CD4-positive, alpha-beta memory T cell (primary cell): ENCODE measurements around the gene HILPDA. TPM values are rescaled to one million over a fixed set of nuclear protein-coding genes. Genes with fewer than 3 reads are reported as not detected.

Source experiments
- CTCF ChIA-PET: fragments of 350-600 bp; sonication (Branson Sonifier 250); formaldehyde crosslinking; loops from one replicate; lab custom pipeline; 2021; ENCODE audit warnings: inconsistent platforms; ENCODE audit not compliant: partially characterized antibody; lab: Charles Lee
- POLR2A ChIA-PET: fragments of 350-600 bp; sonication (Branson Sonifier 250); formaldehyde crosslinking; loops from one replicate; lab custom pipeline; 2021; ENCODE audit not compliant: partially characterized antibody; lab: Charles Lee
- DNase-seq, 5 donors: peaks; one replicate each; pipeline versions ENCODE4 v3.0.0 to v3.0.0-alpha.2; 2020 to 2022; ENCODE audit warnings: mixed read lengths in 1 of 5
- H3K27ac ChIP-seq: one replicate; pipeline ENCODE4 v1.7.0; 2013; ENCODE audit warnings: low read depth, low read length
- H3K27me3 ChIP-seq: 2 replicates; pipeline ENCODE4 v1.7.0; 2013; ENCODE audit warnings: mild to moderate bottlenecking, low read length, moderate library complexity; ENCODE audit not compliant: insufficient read depth
- H3K36me3 ChIP-seq: 2 replicates; pipeline ENCODE4 v1.7.0; 2013; ENCODE audit warnings: mild to moderate bottlenecking, low read length, moderate library complexity; ENCODE audit not compliant: insufficient read depth
- H3K4me1 ChIP-seq: 2 replicates; pipeline ENCODE4 v1.7.0; 2013; ENCODE audit warnings: mild to moderate bottlenecking, low read length, moderate library complexity; ENCODE audit not compliant: insufficient read depth
- H3K4me3 ChIP-seq, 2 donors: one replicate each; pipeline ENCODE4 v1.7.0; 2013; ENCODE audit warnings: low read length in 2 of 2, mild to moderate bottlenecking in 1 of 2
- H3K9me3 ChIP-seq, 2 donors: one replicate each; pipeline ENCODE4 v1.7.0; 2013; ENCODE audit warnings: low read length in 2 of 2, control low read depth in 1 of 2; ENCODE audit not compliant: control insufficient read depth in 1 of 2
- H3K27ac Mint-ChIP-seq, 7 donors: one replicate each; pipeline ENCODE4 v1.8.0; 2020 to 2021; ENCODE audit warnings: mixed read lengths in 7 of 7, mild to moderate bottlenecking in 6 of 7, inconsistent platforms in 3 of 7, moderate library complexity in 3 of 7
- H3K27me3 Mint-ChIP-seq, 2 donors: one replicate each; pipeline ENCODE4 v1.8.0; 2020 to 2021; ENCODE audit warnings: mixed read lengths in 2 of 2
- H3K36me3 Mint-ChIP-seq, 2 donors: one replicate each; pipeline ENCODE4 v1.8.0; 2020 to 2021; ENCODE audit warnings: mixed read lengths in 2 of 2, inconsistent platforms in 1 of 2, mild to moderate bottlenecking in 1 of 2
- H3K4me1 Mint-ChIP-seq, 4 donors: one replicate each; pipeline ENCODE4 v1.8.0; 2020 to 2021; ENCODE audit warnings: mixed read lengths in 4 of 4, mild to moderate bottlenecking in 1 of 4
- H3K4me3 Mint-ChIP-seq, 8 donors: one replicate each; pipeline ENCODE4 v1.8.0; 2020 to 2021; ENCODE audit warnings: mixed read lengths in 8 of 8, mild to moderate bottlenecking in 7 of 8, moderate library complexity in 6 of 8, inconsistent platforms in 3 of 8
- H3K9me3 Mint-ChIP-seq, 8 donors: one replicate each; pipeline ENCODE4 v1.8.0; 2020 to 2021; ENCODE audit warnings: mixed read lengths in 8 of 8, mild to moderate bottlenecking in 5 of 8, inconsistent platforms in 3 of 8, moderate library complexity in 1 of 8
- intact Hi-C: fragments of 100-400 bp; cut with micrococcal nuclease; formaldehyde crosslinking; loops from one replicate; pipeline ENCODE4 v1.15.1; 2023
- polyA plus RNA-seq, 2 donors: library from polyadenylated mRNA; unstranded; fragments of 300-500 nt; fragmentation: Illumina TruSeq; gene quantifications; one replicate each; pipeline ENCODE4 v1.2.3, GENCODE V29; 2021
- total RNA-seq, 2 experiments: library from RNA; stranded (reverse); gene quantifications; one replicate each; pipeline ENCODE4 v1.2.3, GENCODE V29; 2021

Gene HILPDA
- total and polyA plus RNA-seq, 4 experiments from 2014 or later: 2.4 to 4.5 (median 3.6) TPM

DNA sequence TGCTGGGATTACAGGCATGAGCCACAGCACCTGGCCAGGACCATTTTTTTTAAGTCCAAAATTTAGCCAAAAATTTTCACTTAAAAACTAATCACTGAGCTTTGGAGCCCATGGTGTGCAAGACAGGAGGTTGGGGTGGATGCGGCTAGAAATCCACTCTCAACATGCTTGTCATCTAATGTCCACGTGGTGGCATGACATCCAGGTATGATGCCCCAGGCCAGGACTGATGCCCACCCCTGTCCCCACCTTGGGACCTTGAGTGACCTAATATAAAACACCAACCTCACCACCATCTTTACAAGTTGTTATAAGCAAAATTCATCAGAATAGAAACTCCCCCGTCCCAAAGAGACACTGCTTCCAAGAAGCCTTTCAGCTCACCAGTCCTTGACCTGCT lies 25.5 kb upstream of the HILPDA start:
- ChIA-PET CTCF (interaction anchor here (1.0 to 10.7 kb wide), 4 partner anchors 12 to 31 kb away, joined by 3 to 475 read pairs (median 304); partner anchors contain the start of genes HILPDA and IMPDH1), POLR2A (no interaction called here)
- H3K36me3 ChIP-seq: no peaks in the 10 kb centered on the region
- H3K27me3 ChIP-seq: no peaks in the 10 kb centered on the region
- no peaks in the 10 kb centered on the region for H3K4me1 Mint-ChIP-seq
- H3K27me3 Mint-ChIP-seq: peaks cover 9 to 12% of the 10 kb centered on the region in 2 donors
- H3K4me3 Mint-ChIP-seq: no peak overlapping the region
- H3K4me3 ChIP-seq: no peak overlapping the region
- H3K9me3 Mint-ChIP-seq: no peaks in the 10 kb centered on the region
- no peak overlapping the region for H3K27ac ChIP-seq
- no peaks in the 10 kb centered on the region for H3K36me3 Mint-ChIP-seq
- no peaks in the 10 kb centered on the region for H3K9me3 ChIP-seq
- DNase-seq: no peak
- H3K27ac Mint-ChIP-seq: no peak overlapping the region
- no peaks in the 10 kb centered on the region for H3K4me1 ChIP-seq
- intact Hi-C loops: no loop called here

DNA sequence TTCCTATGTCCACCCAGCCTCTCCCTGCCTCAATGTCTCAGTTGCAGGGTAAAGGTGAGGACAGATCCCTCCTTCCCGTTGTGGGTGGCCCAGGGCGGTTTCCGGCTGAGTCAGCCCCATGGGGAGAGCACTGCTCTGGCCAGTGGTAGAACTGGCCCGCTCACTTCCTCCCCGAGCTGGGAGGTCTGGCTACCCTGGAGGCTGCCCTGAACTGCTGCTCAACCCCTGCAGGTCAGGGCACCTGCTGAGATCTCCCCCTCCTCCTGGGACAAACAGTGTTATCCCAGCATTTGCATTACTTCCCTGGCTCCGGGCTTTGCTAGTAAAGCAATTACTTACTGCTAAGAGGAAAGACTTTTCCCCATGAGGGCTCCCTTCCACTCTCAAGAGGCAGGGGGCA lies 24.5 kb upstream of the HILPDA start:
- H3K36me3 ChIP-seq: no peaks in the 10 kb centered on the region
- Mint-ChIP-seq H3K4me3 (no peak overlapping the region), H3K36me3 (no peaks in the 10 kb centered on the region), H3K27me3 (peaks cover 10 to 12% of the 10 kb centered on the region in 2 donors), H3K27ac (no peak overlapping the region), H3K9me3 (no peaks in the 10 kb centered on the region), H3K4me1 (no peaks in the 10 kb centered on the region)
- DNase-seq: no peak
- H3K9me3 ChIP-seq: no peaks in the 10 kb centered on the region
- no peaks in the 10 kb centered on the region for H3K4me1 ChIP-seq
- intact Hi-C loops: no loop called here
- no peak overlapping the region for H3K4me3 ChIP-seq
- CTCF ChIA-PET: interaction anchor here (1.0 to 10.7 kb wide), 5 partner anchors 23 to 37 kb away, joined by 3 to 475 read pairs (median 138); partner anchors contain the start of genes HILPDA and IMPDH1
- POLR2A ChIA-PET: no interaction called here
- H3K27ac ChIP-seq: no peak overlapping the region
- H3K27me3 ChIP-seq: no peaks in the 10 kb centered on the region

DNA sequence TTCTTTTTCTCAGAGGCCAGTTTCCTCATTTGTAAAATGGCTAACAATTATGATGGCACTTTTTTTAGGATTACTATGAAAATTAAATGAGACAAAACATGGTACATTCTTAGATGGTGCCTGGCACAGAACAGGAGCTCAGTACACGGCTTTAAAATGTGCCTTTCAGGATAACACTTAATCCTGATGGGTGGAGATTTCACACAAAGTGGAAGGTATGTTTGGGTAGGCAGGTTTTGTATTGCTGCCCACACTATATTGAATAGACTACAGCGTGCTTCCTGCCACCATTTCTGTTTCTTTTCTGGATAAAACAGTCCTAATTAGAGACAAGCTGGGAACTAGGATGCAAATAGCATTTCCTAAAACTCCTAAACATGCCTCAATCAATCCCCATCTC lies 23.9 kb upstream of the HILPDA start:
- Mint-ChIP-seq H3K4me3 (no peak overlapping the region), H3K9me3 (no peaks in the 10 kb centered on the region), H3K27me3 (peaks cover 10 to 12% of the 10 kb centered on the region in 2 donors), H3K27ac (no peak overlapping the region), H3K36me3 (no peaks in the 10 kb centered on the region), H3K4me1 (no peaks in the 10 kb centered on the region)
- Histone ChIP-seq H3K4me3 (no peak overlapping the region), H3K36me3 (no peaks in the 10 kb centered on the region), H3K27me3 (no peaks in the 10 kb centered on the region), H3K27ac (no peak overlapping the region), H3K9me3 (no peaks in the 10 kb centered on the region), H3K4me1 (no peaks in the 10 kb centered on the region)
- ChIA-PET CTCF (interaction anchor here (1.0 to 10.7 kb wide), 8 partner anchors 16 to 84 kb away, joined by 3 to 469 read pairs (median 4); partner anchors contain the start of gene HILPDA), POLR2A (no interaction called here)
- DNase-seq: no peak
- intact Hi-C loops: no loop called here

DNA sequence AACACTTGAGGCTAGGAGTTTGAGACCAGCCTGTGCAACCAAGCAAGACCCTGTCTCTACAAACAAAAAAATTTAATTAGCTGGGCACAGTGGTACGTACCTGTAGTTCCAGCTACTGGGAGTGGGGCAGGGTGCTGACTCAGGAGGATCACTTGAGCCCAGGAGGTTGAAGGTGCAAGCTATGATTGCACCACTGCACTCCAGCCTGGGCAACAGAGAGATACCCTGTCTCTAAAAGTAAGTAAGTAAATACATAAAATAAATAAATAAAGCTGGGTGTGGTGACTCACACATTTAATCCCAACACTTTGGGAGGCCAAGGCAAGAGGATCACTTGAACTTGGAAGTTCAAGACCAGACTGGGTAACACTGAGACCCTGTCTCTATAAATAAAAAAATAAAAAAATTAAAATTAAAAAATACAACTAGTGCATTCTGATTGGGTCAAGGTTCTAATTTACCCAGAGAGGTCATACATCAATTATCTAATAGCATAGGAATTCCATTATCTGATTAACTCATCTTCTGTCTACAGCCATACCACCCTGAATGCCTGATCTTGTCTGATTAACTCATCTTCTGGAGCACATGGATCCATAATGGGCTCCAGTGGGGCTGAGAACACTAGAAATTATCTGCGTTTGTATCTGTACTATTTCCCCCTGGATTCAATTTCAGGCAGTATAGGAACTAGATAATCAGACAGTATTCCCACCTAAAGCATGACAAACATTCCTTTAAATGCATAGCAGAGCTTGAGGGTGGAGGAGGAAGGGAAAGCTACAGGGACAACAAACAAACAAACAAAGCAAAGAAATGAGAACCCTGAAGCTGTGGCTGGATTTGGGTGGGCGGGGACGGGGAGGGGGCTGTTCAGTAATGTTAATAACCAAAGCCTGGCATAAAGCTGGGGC lies 21.0 kb upstream of the HILPDA start:
- Histone ChIP-seq H3K4me1 (no peaks in the 10 kb centered on the region), H3K9me3 (no peaks in the 10 kb centered on the region), H3K27ac (no peak overlapping the region), H3K27me3 (no peaks in the 10 kb centered on the region), H3K4me3 (no peak overlapping the region), H3K36me3 (no peaks in the 10 kb centered on the region)
- H3K27ac Mint-ChIP-seq: no peak overlapping the region
- H3K9me3 Mint-ChIP-seq: no peaks in the 10 kb centered on the region
- intact Hi-C loops: no loop called here
- ChIA-PET POLR2A (no interaction called here), CTCF (interaction anchor here (1.1 to 3.9 kb wide), 4 partner anchors 9 to 40 kb away, joined by 3 to 36 read pairs (median 14); no protein-coding TSS in a partner anchor)
- no peak for DNase-seq
- no peaks in the 10 kb centered on the region for H3K36me3 Mint-ChIP-seq
- peaks cover 3 to 4% of the 10 kb centered on the region in 2 donors for H3K27me3 Mint-ChIP-seq
- H3K4me3 Mint-ChIP-seq: no peak overlapping the region
- H3K4me1 Mint-ChIP-seq: no peaks in the 10 kb centered on the region

DNA sequence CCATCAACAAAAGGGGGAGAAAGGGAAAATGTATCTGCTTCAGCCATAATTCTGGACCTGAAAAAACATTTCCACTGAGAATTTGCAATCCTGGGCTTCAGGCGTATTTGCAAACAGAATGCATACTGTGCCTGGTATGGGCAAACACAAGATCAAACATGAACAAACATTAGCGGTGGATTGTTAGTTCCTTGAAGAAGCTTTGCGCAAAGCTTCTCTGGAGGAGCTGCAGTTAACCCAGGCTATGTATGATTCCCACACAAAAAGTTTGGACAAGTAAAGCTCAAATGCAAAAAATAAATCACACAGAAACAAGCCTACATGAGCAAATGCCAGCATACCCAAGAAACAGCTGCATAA lies 20.4 kb upstream of the HILPDA start:
- H3K27ac Mint-ChIP-seq: no peak overlapping the region

DNA sequence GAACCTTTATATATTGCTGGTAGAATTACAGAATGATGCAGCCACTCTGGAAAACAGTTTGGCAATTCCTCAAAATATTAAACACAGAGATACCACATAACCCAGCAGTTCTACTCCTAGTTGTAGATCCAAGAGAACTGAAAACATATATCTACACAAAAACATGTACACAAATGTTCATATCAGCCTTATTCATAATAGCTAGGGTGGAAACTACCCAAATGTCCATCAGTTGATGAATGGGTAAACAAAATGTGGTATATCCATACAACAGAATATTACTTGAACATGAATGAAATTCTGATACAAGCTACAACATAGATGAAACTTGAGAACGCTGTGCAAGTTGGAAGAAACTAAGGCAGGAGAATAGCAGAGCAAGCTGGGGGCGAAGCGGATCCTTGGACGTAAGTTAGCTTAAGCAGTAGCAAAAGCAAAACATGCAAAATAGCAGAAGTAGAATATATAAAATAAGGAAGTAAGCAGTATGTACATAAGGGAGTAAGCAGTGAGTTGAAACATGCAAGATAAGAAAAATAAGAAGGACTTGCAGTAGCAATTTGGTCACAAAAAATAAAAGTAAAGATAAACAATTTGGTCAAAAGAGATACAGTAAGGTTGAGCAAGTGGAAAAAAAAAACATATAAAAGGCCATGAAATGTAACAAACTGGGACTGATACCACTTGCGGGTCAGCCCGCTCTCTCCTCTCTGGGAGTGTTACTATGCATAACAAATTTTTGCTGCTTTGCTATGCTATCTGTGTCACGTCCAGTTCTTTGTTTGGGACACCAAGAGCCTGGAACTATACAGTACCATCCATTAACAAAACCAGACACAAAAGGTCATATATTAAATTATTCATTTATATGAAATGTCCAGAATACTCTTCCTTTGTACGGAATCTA lies 18.0 kb upstream of the HILPDA start:
- DNase-seq: no peak
- CTCF ChIA-PET: interaction anchor here (1.7 kb wide), 1 partner anchor 22 kb away, joined by 6 read pairs; no protein-coding TSS in a partner anchor
- Histone ChIP-seq H3K4me1 (no peaks in the 10 kb centered on the region), H3K4me3 (no peak overlapping the region), H3K36me3 (no peaks in the 10 kb centered on the region), H3K27ac (no peak overlapping the region), H3K27me3 (no peaks in the 10 kb centered on the region), H3K9me3 (no peaks in the 10 kb centered on the region)
- intact Hi-C loops: no loop called here
- POLR2A ChIA-PET: no interaction called here
- Mint-ChIP-seq H3K4me3 (peak overlapping the region in 1 of 8 donors; percentile 14), H3K27ac (no peak overlapping the region), H3K36me3 (no peaks in the 10 kb centered on the region), H3K27me3 (peaks cover 3 to 4% of the 10 kb centered on the region in 2 donors), H3K9me3 (no peaks in the 10 kb centered on the region), H3K4me1 (no peaks in the 10 kb centered on the region)

More for the DNA sequence above, 20.4 kb upstream of the HILPDA start:
- ChIA-PET POLR2A (no interaction called here), CTCF (interaction anchor here (1.1 to 3.9 kb wide), 3 partner anchors 9 to 39 kb away, joined by 3 to 36 read pairs (median 20); no protein-coding TSS in a partner anchor)
- H3K4me3 ChIP-seq: no peak overlapping the region
- H3K36me3 ChIP-seq: no peaks in the 10 kb centered on the region
- H3K27me3 ChIP-seq: no peaks in the 10 kb centered on the region
- no peaks in the 10 kb centered on the region for H3K36me3 Mint-ChIP-seq
- no peaks in the 10 kb centered on the region for H3K9me3 ChIP-seq
- no peak overlapping the region for H3K4me3 Mint-ChIP-seq
- H3K27ac ChIP-seq: no peak overlapping the region
- no peak for DNase-seq
- H3K27me3 Mint-ChIP-seq: peaks cover 3 to 4% of the 10 kb centered on the region in 2 donors
- no peaks in the 10 kb centered on the region for H3K4me1 ChIP-seq
- no peaks in the 10 kb centered on the region for H3K4me1 Mint-ChIP-seq
- intact Hi-C loops: no loop called here
- no peaks in the 10 kb centered on the region for H3K9me3 Mint-ChIP-seq
